HepG2 (cell line): ENCODE measurements around the gene FHDC1. TPM values are rescaled to one million over a fixed set of nuclear protein-coding genes. Genes with fewer than 3 reads are reported as not detected.

Experiments
- ATAC-seq: fragments of 200-7000 bp; cut with Tn5 transposase; 3 replicates; pipeline ENCODE4 v1.9.1; 2020; ENCODE audit warnings: mild to moderate bottlenecking, moderate library complexity
- BruUV-seq: library from RNA; stranded (reverse); fragments of 400-500 nt; replicated peaks from 2 replicates; lab custom pipeline; 2021; lab: Mats Ljungman, UMichigan
- CTCF ChIA-PET: fragments of 300-600 bp; formaldehyde crosslinking; extraction: SDS; loops from one replicate; lab custom pipeline; 2021; ENCODE audit warnings: low total read pairs, inconsistent platforms, low intra/inter-chr PET ratio; lab: Yijun Ruan, JAX
- POLR2A ChIA-PET: fragments of 350-600 bp; sonication (Branson Sonifier 250); formaldehyde crosslinking; loops from one replicate; lab custom pipeline; 2020; ENCODE audit warnings: antibody characterized with exemption, inconsistent platforms; lab: Yijun Ruan, JAX
- DNase-seq: peaks from one replicate; pipeline ENCODE4 v3.0.0-alpha.2; 2015; ENCODE audit warnings: low spot score
- FAIRE-seq: peaks from 3 replicates; lab custom pipeline; 2011; peaks lifted over from hg19 to GRCh38; lab: Jason Lieb, UNC
- H2AFZ ChIP-seq: one replicate; pipeline ENCODE4 v1.6.1; 2011; ENCODE audit warnings: low read length, inconsistent platforms
- H3K27ac ChIP-seq: fragments of 300-600 bp; 3 replicates; pipeline ENCODE4 v1.8.0; 2011; ENCODE audit warnings: mixed run types, mild to moderate bottlenecking, mixed read lengths, low read length, inconsistent platforms; ENCODE audit not compliant: insufficient read depth; ENCODE audit errors: extremely low read length
- H3K27me3 ChIP-seq, 2 experiments: fragments of 200-600 bp in 1 of 2; 2 replicates in 1 of 2; 3 replicates in 1 of 2; pipeline versions ENCODE4 v1.6.0 to v1.8.0; 2011; ENCODE audit warnings: low read length in 2 of 2, mild to moderate bottlenecking in 2 of 2, moderate library complexity in 2 of 2, inconsistent platforms in 1 of 2; ENCODE audit not compliant: insufficient read depth in 2 of 2, control insufficient read depth in 1 of 2
- H3K36me3 ChIP-seq, 2 experiments: fragments of 200-600 bp in 1 of 2; replicated peaks in 1 of 2; 2 replicates in 1 of 2; 3 replicates in 1 of 2; pipeline versions ENCODE4 v1.5.1 to v1.8.0; 2011; ENCODE audit warnings: low read length in 2 of 2, inconsistent platforms in 1 of 2; ENCODE audit not compliant: insufficient read depth in 2 of 2, control insufficient read depth in 1 of 2
- H3K4me1 ChIP-seq: 2 replicates; pipeline ENCODE4 v1.5.1; 2012; ENCODE audit warnings: low read length, inconsistent platforms; ENCODE audit not compliant: insufficient read depth
- H3K4me2 ChIP-seq: 2 replicates; pipeline ENCODE4 v1.6.0; 2011; ENCODE audit warnings: low read depth, low read length, inconsistent platforms
- H3K4me3 ChIP-seq, 3 experiments: fragments of 200-600 bp in 1 of 3; sonication (generic), shearing (Covaris generic) in 1 of 3; replicated peaks in 1 of 3; 2 replicates each; pipeline ENCODE4 v1.5.1; 2011 to 2016; ENCODE audit warnings: low read length in 3 of 3, inconsistent platforms in 2 of 3, low read depth in 2 of 3, mild to moderate bottlenecking in 2 of 3, control low read depth in 1 of 3, mixed read lengths in 1 of 3; ENCODE audit not compliant: insufficient read depth in 1 of 3
- H3K79me2 ChIP-seq: one replicate; pipeline ENCODE4 v1.6.1; 2011; ENCODE audit warnings: low read length, inconsistent platforms; ENCODE audit not compliant: insufficient read depth
- H3K9ac ChIP-seq: 2 replicates; pipeline ENCODE4 v1.6.0; 2011; ENCODE audit warnings: mild to moderate bottlenecking, low read depth, low read length, inconsistent platforms; ENCODE audit not compliant: insufficient read depth
- H3K9me3 ChIP-seq: 2 replicates; pipeline ENCODE4 v1.5.1; 2012; ENCODE audit warnings: mild to moderate bottlenecking, low read length
- H4K20me1 ChIP-seq: 2 replicates; pipeline ENCODE4 v1.6.0; 2011; ENCODE audit warnings: inconsistent platforms, mild to moderate bottlenecking, low read length, moderate library complexity; ENCODE audit not compliant: insufficient read depth
- CEBPG ChIP-seq: IDR thresholded peaks from 2 replicates; pipeline ENCODE4 v1.6.1; 2016
- HNRNPLL ChIP-seq: fragments of 200-400 bp; formaldehyde crosslinking; IDR thresholded peaks from 2 replicates; pipeline ENCODE4 v1.6.1; 2017; ENCODE audit warnings: mild to moderate bottlenecking, low read depth, low read length; ENCODE audit not compliant: poor library complexity, severe bottlenecking
- IKZF1 ChIP-seq: fragments of 450-650 bp; IDR thresholded peaks from 2 replicates; pipeline ENCODE4 v1.7.1; 2016
- JDP2 ChIP-seq: sonication (generic); formaldehyde crosslinking; IDR thresholded peaks from 2 replicates; pipeline ENCODE4 v1.8.1; 2022; ENCODE audit warnings: missing genetic modification reagents, borderline replicate concordance
- NFKB2 ChIP-seq: sonication (generic); formaldehyde crosslinking; IDR thresholded peaks from 2 replicates; pipeline ENCODE4 v1.4.0; 2020; ENCODE audit warnings: missing genetic modification reagents, borderline replicate concordance
- NR2F1 ChIP-seq, 2 experiments: fragments of 450-650 bp in 1 of 2; formaldehyde crosslinking in 1 of 2; IDR thresholded peaks; 2 replicates each; pipeline versions ENCODE4 v1.5.0 to v1.6.1; 2016 to 2020; ENCODE audit warnings: mild to moderate bottlenecking in 1 of 2, missing compliant biosample characterization in 1 of 2, missing genetic modification reagents in 1 of 2, moderate library complexity in 1 of 2
- PHF20 ChIP-seq: sonication (generic); formaldehyde crosslinking; IDR thresholded peaks from 2 replicates; pipeline ENCODE4 v1.5.0; 2020; ENCODE audit warnings: mild to moderate bottlenecking, missing genetic modification reagents
- THYN1 ChIP-seq: sonication (generic); formaldehyde crosslinking; IDR thresholded peaks from 2 replicates; pipeline ENCODE4 v1.8.1; 2023; ENCODE audit warnings: low read depth, mild to moderate bottlenecking, moderate library complexity, missing genetic modification reagents, borderline replicate concordance
- TP53 ChIP-seq: sonication (generic); formaldehyde crosslinking; conservative IDR thresholded peaks from 2 replicates; pipeline ENCODE4 v1.4.0; 2020; ENCODE audit warnings: missing genetic modification reagents
- ZBTB20 ChIP-seq: sonication (generic); formaldehyde crosslinking; IDR thresholded peaks from 2 replicates; pipeline ENCODE4 v1.8.1; 2023; ENCODE audit warnings: missing genetic modification reagents, low read depth, mild to moderate bottlenecking, borderline replicate concordance
- ZMYM4 ChIP-seq: sonication (generic); formaldehyde crosslinking; IDR thresholded peaks from 2 replicates; pipeline ENCODE4 v1.8.1; 2023; ENCODE audit warnings: mild to moderate bottlenecking, missing genetic modification reagents
- ZNF12 ChIP-seq: sonication (generic); formaldehyde crosslinking; IDR thresholded peaks from 2 replicates; pipeline ENCODE4 v1.5.0; 2020; ENCODE audit warnings: missing genetic modification reagents
- ZNF142 ChIP-seq: sonication (generic); formaldehyde crosslinking; IDR thresholded peaks from 2 replicates; pipeline ENCODE4 v1.4.0; 2020; ENCODE audit warnings: missing genetic modification reagents
- ZNF432 ChIP-seq: sonication (generic); formaldehyde crosslinking; IDR thresholded peaks from 2 replicates; pipeline ENCODE4 v1.5.0; 2020; ENCODE audit warnings: missing genetic modification reagents, mild to moderate bottlenecking, borderline replicate concordance
- ZNF552 ChIP-seq: sonication (generic); formaldehyde crosslinking; IDR thresholded peaks from 2 replicates; pipeline ENCODE4 v1.9.0; 2022; ENCODE audit warnings: missing genetic modification reagents, mild to moderate bottlenecking, borderline replicate concordance
- ZNF619 ChIP-seq: sonication (generic); formaldehyde crosslinking; IDR thresholded peaks from 2 replicates; pipeline ENCODE4 v1.4.0; 2020; ENCODE audit warnings: mild to moderate bottlenecking, missing genetic modification reagents
- ZSCAN20 ChIP-seq: sonication (generic); formaldehyde crosslinking; IDR thresholded peaks from 2 replicates; pipeline ENCODE4 v1.4.0; 2020; ENCODE audit warnings: missing genetic modification reagents, mild to moderate bottlenecking, borderline replicate concordance
- ZSCAN22 ChIP-seq: sonication (generic); formaldehyde crosslinking; IDR thresholded peaks from 2 replicates; pipeline ENCODE4 v1.4.0; 2020; ENCODE audit warnings: mild to moderate bottlenecking, missing genetic modification reagents
- WGBS: methylation state at CpG from one replicate; pipeline ENCODE4 v1.1.6; 2017; ENCODE audit warnings: low lambda C conversion rate; 5-methylcytosine and 5-hydroxymethylcytosine counted together
- in situ Hi-C: cut with HindIII; loops from 2 replicates; pipeline ENCODE4 v1.10.0; 2017; ENCODE audit warnings: low pct_unique_long_range_greater_than_20kb; ENCODE audit not compliant: extremely low pct_ligation_motif_present
- intact Hi-C: fragments of 100-400 bp; cut with micrococcal nuclease; formaldehyde crosslinking; loops from one replicate; pipeline ENCODE4 v1.10.0; 2022; ENCODE audit not compliant: unreplicated experiment
- polyA plus RNA-seq, 8 experiments: library from polyadenylated mRNA; depleted of rRNA in 3 of 8; stranded (reverse) in 7 of 8; unstranded in 1 of 8; fragments of >200 nt; fragmentation: Illumina TruSeq in 4 of 8; extraction: Trizol in 4 of 8; gene quantifications; 2 replicates each; pipeline versions ENCODE4 v1.2.1 to v1.2.3, GENCODE V29; 2011 to 2016; ENCODE audit warnings: low read depth in 4 of 8, missing spikeins in 1 of 8, mixed read lengths in 1 of 8; ENCODE audit not compliant: insufficient read depth in 1 of 8
- total RNA-seq, 5 experiments: library from RNA; depleted of rRNA; stranded (reverse); fragments of >200 nt; fragmentation: Illumina TruSeq; extraction: Trizol; gene quantifications; 2 replicates each; pipeline ENCODE4 v1.2.3, GENCODE V29; 2016; ENCODE audit warnings: low read depth in 1 of 5

The FHDC1 gene
- total and polyA plus RNA-seq, 2 of the 13 experiments (the other 11 are each of a cell fraction or from before 2014, with no cell fraction given): 0.07 to 0.15 TPM

GRCh38 chr4:152973629-152974467 is 37.7 kb downstream of the FHDC1 start:
- Histone ChIP-seq H3K27me3 (no peaks in the 10 kb centered on the region; a peak in 2 of 5 replicates), H3K27ac (no peak overlapping the region), H2AFZ (no peak overlapping the region), H3K9ac (no peak overlapping the region), H3K4me2 (no peak overlapping the region), H3K36me3 (no peaks in the 10 kb centered on the region), H3K4me1 (peaks cover 8% of the 10 kb centered on the region; the same call in 1 of the 2 replicates)
- WGBS: 62% methylated on average over 7 of the region's 9 CpGs
- no peak for FAIRE-seq
- POLR2A ChIA-PET: no interaction called here
- intact Hi-C loops: no loop called here
- TF ChIP-seq NFKB2 (CRISPR knock-in tag) (no peak), HNRNPLL (no peak), ZNF552 (CRISPR knock-in tag) (no peak), JDP2 (CRISPR knock-in tag) (no peak), ZNF432 (CRISPR knock-in tag) (no peak), ZSCAN22 (CRISPR knock-in tag) (no peak), ZBTB20 (CRISPR knock-in tag) (no peak), PHF20 (CRISPR knock-in tag) (no peak), THYN1 (CRISPR knock-in tag) (no peak), IKZF1 (no peak), CEBPG (no peak), TP53 (CRISPR knock-in tag) (no peak), ZSCAN20 (CRISPR knock-in tag) (no peak), NR2F1 (CRISPR knock-in tag; IDR thresholded peaks at IDR 0.05) (no peak), ZNF142 (CRISPR knock-in tag) (no peak), ZNF12 (CRISPR knock-in tag) (no peak), ZMYM4 (no peak), ZNF619 (CRISPR knock-in tag) (no peak)
- TF ChIP-seq, all 625 proteins: peak for 0
- no TSS peak for BruUV-seq
- H3K4me3 ChIP-seq: no peak overlapping the region
- no peaks in the 10 kb centered on the region for H3K79me2 ChIP-seq
- ATAC-seq (no peak), DNase-seq (no peak)
- in situ Hi-C loops: no loop called here
- no peaks in the 10 kb centered on the region for H4K20me1 ChIP-seq
- H3K9me3 ChIP-seq: no peaks in the 10 kb centered on the region
- CTCF ChIA-PET: no interaction called here
